Activated CD4-positive, alpha-beta T cell treated with anti-CD3 and anti-CD28 coated beads, Interleukin-2, amount 50 U/mL, for 1 hour (primary cell): ENCODE measurements around the gene ABO.
"Not testable (repeated sequence)": the region's sequence is repeated elsewhere in the genome, so short reads cannot be mapped to it uniquely, and the experiment has no call there.

Experiments
- DNase-seq: peaks from one replicate; pipeline ENCODE4 v3.0.0-alpha.2; 2020

Gene ABO

DNA sequence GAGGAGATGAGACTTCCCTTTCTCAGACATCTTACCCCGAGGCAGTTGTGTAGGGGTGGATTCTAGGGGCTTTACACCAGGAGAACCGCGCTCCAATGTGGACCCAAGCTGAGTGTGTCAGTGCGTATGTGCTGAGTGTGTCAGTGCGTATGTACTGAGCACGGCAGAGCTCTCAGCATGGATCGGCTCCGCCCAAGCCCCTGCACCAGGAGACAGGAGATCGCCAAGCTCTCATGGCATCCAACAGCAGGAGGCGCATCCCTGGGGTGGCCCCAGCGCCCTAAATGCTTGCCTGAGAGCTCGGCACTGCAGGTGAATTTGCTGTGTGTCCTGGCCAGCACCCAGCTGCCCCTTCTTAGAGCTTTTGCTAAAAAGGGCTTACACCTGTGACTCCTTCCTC is 53.0 kb downstream of the ABO start:
- not testable (repeated sequence) for DNase-seq

DNA sequence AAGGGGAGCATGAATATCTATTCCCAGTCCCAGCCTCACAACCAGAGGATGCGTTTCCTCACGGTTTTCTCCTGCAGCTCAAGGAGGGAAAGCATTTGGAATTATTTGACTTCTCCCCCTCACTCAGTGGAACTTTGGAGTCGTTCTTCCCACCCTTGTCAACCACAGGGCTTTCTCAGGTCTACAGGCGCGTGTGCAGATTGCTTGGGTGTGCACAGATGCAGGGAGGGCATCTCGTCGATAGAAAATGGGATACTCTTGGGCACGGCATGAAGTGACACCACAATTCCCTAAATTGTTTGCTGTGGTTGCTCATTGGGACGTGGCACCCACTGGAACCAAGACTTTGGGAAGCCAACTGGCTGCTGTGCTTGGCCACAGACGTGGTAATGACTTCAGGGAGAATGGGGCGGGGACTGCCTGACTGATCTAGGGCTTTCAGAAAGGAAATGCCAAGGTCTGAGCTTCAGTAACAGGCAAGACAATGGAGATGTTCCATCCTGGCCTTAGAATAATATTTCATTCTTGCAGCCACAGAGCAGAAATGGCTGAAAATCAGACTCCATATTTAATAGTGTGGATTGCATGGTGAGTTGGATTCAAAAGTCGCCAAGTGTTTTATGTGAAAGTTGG is 53.7 kb downstream of the ABO start:
- no peak for DNase-seq

DNA sequence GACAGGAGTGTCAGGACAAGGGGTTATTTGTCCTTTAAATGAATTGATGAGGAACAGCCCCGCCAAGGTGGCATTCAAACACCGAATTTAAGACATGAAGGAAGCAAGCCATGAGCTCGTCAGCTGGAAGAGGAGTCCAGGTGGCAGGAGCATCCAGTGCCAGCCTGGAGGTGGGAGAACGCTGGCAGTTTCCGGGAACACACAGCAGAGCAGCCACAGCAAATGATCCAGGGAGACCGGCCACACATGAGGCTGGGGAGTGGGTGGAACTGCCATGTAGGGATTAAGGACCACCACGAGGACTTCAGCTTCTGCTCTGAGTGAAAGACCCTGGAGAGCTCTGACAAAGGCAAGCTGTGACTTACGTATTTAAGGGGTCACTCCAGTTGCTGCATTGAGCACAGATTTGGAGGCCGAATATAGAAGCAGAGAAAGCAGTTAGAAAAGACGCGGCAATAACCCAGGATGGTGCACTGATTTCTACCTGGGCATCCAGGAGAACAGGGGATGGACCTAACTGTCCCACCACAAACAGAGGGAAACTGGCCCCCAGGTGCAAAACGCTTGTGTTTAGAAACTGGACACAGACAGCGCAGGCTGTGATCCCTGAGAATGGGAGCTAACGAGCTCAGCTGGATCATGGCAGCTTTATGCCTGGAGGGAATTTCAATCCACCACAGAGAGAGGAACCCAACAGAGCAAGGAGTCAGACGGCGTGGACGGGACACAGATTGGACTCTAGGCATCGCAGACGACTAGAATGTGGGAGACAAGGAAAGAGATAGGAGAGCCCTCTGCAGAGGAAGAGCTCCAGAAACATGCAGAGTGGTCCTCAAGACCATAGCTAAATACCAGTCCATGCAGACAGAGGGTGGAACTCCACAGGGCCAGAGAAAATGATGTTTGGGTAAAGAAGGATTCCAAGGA is 56.7 kb downstream of the ABO start:
- not testable (repeated sequence) for DNase-seq

DNA sequence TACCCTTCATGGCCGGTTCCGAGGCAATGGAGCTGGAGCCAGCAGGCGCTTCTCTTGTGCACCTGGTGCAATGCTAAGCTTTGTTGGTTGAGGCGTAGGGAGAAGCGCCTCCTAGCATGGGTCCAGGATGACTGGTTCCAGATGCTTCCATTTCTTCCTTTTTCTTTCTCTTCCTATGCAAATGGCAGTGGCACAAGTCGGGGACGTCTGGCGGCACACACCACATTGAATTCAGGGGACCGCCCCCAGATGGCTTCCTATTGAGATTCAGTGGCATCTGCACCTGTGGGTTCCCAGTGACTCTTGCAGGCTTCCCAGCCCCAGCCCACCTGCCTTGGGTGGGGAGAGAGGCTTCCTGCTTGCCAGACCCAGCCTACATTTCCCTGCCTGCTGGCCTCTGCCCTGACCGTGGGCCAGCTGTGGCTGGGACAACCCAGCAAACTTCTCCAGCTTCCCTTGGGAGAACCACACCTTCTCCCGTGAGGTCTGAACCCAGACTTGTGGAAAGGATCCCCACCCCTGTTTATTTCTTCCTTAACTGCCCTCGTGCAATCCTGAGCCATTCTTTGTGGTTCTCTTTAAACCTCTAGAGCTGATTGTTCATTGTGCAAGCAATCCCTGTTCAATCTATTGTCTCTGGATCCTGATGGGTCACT is 57.5 kb downstream of the ABO start:
- DNase-seq = not testable (repeated sequence)

DNA sequence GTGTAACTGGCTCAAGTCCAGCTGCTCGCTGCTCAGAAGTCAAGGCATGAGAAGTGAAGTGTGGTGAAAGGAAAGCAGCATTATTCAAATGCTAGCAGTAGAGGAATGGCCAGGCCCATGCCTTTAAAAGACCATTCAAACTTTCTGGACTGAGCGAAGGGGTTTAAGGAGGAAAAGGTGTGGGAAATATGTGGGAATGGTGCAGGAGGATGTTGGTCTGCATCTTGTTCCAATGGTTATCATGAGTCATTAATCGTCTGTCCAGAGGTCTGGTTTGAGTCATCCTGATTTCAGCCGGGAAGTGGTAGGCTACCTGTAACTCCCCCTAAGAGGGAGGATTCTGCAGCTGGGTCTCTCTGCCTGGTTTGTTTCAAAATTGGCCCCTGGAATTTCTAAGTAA is 60.7 kb downstream of the ABO start:
- DNase-seq = not testable (repeated sequence)

DNA sequence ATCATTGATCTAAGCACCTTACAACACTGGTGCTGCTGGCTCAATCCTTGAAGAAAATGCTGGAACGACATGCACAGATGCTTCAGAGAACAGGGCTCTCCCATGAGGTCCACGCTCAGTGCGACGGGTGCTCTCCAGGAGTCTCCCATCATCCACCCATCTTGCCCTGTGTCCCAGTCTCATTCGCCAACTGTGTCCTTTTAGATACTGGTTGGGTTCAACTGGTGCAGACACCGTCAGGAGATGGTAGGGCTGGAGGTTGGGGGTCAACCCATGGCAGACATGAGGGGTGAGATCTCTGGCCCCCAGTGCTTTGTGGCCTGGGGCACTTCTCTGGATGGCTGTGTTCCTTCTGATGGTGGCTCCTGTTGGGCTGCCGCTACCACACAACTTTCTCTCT is 64.4 kb downstream of the ABO start:
- DNase-seq = no peak

DNA sequence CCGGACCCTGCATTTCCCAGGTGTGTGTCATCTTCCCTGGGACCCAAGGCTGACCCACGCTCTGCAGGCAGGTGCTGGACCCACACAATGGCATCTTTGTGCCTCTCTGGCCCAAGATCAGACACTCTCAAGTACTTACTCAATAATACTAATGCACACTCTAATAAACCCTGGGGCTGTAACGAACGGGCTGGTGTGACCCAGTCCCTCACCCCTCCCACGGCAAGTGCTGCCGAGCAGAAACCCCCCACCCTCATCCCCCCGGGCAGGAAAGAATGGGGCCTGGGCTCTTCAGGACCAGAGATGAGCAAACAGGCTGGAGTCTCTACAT is 64.8 kb downstream of the ABO start:
- no peak for DNase-seq

DNA sequence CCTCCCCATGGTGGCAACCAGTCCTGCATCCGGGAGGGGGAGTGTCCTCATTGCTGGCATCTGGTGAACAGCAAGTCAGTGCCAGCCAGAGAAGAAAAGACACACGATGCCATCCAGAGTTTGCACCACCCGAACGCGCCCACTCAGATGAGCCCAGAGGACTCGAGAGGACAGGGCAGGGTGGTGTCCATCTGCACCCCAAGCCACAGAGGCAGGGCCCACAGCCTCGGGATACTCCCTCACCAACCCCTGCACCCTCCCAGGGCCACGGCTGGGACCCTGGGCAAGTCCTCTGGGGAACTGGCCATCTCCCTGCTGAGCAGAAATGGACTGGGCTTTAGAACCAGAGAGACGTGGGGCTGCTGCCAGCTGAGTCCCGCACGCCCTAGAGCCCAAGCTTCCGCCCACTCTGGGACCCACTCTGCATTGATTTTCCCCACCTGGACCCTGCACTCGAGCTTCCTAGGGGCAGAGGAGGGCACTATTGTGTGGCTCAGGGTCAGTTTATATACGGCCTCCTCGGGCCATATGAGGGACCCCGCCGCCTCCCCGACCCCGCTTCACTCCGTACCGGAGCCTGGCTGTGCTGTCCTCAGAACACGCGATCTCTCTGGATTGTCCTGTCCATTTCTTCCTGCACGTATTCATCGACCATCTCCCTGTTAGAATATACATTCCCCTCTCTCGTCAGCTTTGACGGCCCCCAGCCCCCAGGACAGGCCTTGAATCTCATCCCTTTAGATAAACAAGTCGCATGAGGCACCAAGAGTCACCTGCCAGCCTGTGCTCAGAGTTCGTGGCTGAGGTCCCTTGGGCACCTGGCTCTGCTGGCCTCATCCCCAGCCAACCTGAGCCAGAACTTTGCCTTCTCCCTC is 65.4 kb downstream of the ABO start:
- DNase-seq = not testable (repeated sequence)

DNA sequence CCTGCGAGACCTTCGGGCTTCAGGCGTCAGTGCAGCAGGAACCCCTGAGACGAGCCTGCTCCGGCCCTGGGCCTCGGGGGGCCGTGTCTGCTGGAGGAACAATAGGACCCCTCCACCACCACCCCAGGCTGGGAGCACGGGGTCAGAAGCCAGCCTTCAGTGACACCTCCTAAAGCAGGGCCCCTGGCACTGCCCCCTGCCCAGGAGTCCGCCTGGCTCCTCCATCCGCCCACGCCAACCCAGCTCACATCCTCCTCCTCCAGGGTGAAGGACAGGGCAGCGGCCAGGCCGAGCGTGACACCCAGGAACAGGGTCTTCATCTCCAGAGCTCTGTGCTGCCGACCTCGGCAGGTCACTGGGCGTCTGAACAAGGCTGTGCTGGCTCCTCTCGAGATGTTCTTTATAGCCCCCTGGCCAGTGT is 66.1 kb downstream of the ABO start, which contains the start of gene OBP2B:
Gene OBP2B, minus strand, starts transcription at position 371 of the 421 bp plus-strand sequence. Its CDS starts 51 bp downstream, at position 320.
- DNase-seq = not testable (repeated sequence)

DNA sequence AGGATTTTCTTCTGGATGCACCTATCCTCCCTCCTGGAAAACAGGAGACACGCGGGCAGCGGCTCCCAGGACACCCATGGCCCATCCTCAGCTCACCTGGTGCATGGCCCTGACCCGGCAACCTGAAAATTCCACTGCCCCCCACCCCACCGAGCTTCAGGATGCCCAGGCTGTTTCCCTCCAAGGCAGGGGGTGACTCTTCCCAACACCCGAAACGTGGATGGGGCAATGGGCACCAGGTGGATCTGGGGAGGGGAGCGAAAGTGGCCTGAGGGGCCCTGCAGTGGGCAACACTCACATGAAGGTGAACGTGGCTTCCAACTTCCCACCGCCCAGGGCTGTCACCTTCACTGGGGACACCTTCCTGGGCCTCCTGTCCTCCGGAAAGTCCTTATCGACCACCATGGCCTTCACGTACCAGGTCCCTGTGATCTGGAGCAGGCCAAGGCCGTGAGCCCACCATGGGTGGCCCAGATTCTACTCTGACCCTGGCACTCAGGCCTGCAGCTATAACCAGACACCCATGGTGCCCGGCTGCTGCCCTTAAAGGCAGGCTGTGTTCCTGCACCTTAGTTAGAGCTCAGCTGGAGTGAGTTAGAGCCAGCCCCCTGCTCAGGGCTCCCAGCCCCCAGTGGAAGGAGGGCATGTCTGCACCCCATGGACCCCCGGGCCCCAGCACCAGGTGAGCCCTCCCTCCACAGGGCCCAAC is 66.7 kb downstream of the ABO start:
- DNase-seq = not testable (repeated sequence)

DNA sequence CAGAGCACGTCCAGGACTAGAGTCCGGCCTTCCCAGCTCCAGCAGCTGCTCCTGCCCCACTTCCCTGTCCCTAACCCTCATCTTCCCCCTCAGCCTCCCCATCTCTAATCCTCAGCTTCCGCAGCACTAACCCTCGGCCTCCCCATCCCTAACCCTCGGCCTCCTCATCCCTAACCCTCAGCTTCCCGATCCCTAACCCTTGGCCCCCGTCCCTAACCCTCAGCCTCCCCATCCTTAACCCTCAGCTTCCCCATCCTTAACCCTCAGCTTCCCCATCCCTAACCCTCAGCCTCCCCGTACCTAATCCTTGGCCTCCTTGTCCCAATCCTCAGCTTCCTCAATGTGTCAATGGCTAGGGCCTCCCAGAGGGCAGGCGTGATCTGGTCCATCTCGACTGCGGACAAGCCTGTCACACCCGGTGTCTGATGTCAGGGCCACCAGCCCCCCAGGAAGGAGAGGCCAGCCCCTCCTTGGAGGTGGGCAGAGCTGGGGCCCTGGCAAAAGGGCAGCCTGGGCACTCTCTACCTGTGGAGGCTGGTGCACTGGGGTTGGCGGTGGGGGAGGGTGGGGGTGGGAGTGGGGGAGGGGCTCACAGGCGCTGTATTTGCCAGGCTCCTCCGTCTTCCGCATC is 67.3 kb downstream of the ABO start:
- DNase-seq = no peak

DNA sequence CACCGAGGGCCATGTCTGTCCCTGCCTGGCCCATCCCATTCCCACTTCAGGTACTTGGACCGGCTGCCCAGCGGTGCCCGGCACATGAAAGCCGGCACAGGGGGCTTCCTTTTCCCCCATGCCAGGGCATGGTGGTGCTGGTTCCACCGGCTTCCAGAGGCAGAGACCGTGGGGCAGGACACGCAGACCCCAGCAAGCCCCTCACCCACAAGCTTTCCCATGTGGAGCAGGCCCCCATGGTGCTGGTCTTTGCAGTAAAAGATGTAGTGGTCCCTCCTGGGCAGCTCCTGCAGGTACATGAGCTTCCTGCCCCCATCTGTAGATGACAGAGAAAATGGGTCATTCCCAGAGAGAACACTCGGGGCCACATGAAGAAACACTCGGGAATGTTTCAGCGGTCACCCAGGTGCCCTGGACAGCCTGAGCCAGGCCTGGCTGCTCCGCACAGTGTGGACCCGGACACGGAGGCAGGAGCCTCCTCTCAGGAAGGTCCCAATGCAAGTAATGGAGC is 67.9 kb downstream of the ABO start:
- no peak for DNase-seq

DNA sequence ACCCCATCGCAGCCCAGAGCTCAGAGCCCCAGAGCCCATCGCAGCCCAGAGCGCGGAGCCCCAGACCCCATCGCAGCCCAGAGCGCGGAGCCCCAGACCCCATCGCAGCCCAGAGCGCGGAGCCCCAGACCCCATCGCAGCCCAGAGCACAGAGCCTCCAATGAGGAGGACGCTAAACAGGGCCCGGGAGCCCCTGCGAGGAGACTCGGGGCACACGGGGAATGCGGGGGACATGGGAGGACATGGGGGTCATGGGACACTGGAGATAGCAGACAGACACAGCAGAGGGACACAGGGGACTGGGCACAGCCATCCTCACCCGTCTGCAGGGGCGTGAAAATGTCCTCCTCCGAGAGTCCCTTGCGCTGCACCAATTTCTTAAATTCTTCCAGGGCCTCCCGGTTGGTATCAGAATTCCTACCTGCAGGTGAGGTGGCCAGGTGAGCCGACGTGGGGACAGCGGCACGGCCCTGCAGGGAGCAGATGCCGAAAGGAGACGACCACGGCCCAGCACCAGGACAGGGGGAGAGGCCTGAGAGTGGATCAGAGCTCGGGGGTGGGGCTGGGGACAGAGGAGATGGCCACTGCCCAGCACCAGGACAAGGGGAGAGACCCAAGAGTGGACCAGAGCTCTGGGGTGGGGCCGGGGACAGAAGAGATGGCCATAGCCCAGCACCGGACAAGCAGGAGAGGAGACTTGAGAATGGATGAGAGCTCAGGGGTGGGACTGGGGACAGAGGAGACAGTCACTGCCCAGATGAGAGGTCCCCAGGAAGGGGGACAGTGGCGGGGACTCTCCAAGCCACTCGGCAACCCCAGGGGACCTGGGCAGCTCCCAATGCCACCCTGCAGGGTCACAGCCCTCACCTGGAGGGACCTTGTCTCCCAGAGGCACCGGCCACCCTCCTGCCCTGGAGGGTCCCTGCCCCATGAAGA is 68.7 kb downstream of the ABO start:
- no peak for DNase-seq

DNA sequence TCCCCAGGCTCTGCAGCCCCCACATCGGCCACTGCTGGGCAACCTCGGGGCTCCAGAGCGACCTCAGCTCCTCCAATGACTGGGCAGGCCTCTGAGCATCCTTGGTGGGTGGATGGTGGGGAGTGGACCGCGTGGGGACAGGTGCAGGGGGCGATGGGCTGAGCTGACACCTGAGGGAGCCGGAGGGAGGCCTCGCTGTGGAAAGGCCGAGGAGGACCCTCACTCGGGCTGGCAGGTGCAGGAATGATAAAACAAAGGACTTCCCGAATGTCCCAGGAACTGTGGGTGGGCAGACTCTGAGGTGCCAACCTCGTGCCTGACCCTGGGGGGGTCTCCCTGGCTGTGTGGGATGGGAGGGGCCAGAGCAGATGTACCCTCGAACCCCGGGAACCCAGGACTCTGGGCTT is 69.5 kb downstream of the ABO start:
- DNase-seq = not testable (repeated sequence)
